HG03095 (cell line): ENCODE measurements around the gene C5orf15.

Source experiments
- ATAC-seq: cut with Tn5 transposase; IDR thresholded peaks from one replicate; pipeline ENCODE4 v1.9.1; 2021; ENCODE audit warnings: moderate library complexity; ENCODE audit not compliant: unreplicated experiment

Gene C5orf15

GRCh38 chr5:133968204-133968980 is at the start of gene C5orf15:
Gene C5orf15, minus strand, starts transcription at chr5:133968625. Its CDS starts 41 bp downstream, at chr5:133968584.
- ATAC-seq, result peak; percentile 94

GRCh38 chr5:134008266-134008749 is 39.9 kb upstream of the C5orf15 start:
- no peak for ATAC-seq

GRCh38 chr5:134007581-134008265 is 39.3 kb upstream of the C5orf15 start:
- no peak for ATAC-seq

GRCh38 chr5:134006115-134006514 is 37.7 kb upstream of the C5orf15 start:
- ATAC-seq, result no peak

GRCh38 chr5:134005417-134006061 is 37.1 kb upstream of the C5orf15 start:
- peak; percentile 13 for ATAC-seq

- peak; percentile 77 for ATAC-seq
These were observed 36.4 kb upstream of the C5orf15 start, which contains the start of gene VDAC1 for GRCh38 chr5:134004626-134005416. Gene VDAC1, minus strand, starts transcription at chr5:134004975. Its CDS starts 11,963 bp downstream, at chr5:133993012.

GRCh38 chr5:134003817-134004625 is 35.6 kb upstream of the C5orf15 start:
- ATAC-seq, result peak; percentile 30

GRCh38 chr5:134003064-134003816 is 34.8 kb upstream of the C5orf15 start:
- no peak for ATAC-seq

- no peak for ATAC-seq
These were observed 33.7 kb upstream of the C5orf15 start for GRCh38 chr5:134001938-134002731.

- ATAC-seq, result no peak
These were observed 32.5 kb upstream of the C5orf15 start for GRCh38 chr5:134000696-134001453.

- no peak for ATAC-seq
These were observed 31.7 kb upstream of the C5orf15 start for GRCh38 chr5:134000091-134000511.

GRCh38 chr5:133998807-133999206 is 30.4 kb upstream of the C5orf15 start:
- no peak for ATAC-seq

GRCh38 chr5:133998042-133998441 is 29.6 kb upstream of the C5orf15 start:
- no peak for ATAC-seq

- no peak for ATAC-seq
These were observed 28.3 kb upstream of the C5orf15 start for GRCh38 chr5:133996683-133997252.

- no peak for ATAC-seq
These were observed 27.6 kb upstream of the C5orf15 start for GRCh38 chr5:133995883-133996563.

- no peak for ATAC-seq
These were observed 26.9 kb upstream of the C5orf15 start for GRCh38 chr5:133995341-133995740.

- ATAC-seq, result no peak
These were observed 26.5 kb upstream of the C5orf15 start for GRCh38 chr5:133994990-133995333.
